HG03045 (cell line): Measurements from ENCODE around the gene KCNIP4.

Experiments used
- ATAC-seq: cut with Tn5 transposase; IDR thresholded peaks from one replicate; pipeline ENCODE4 v1.9.1; 2021; ENCODE audit warnings: mild to moderate bottlenecking, moderate library complexity; ENCODE audit not compliant: unreplicated experiment

KCNIP4 gene

DNA sequence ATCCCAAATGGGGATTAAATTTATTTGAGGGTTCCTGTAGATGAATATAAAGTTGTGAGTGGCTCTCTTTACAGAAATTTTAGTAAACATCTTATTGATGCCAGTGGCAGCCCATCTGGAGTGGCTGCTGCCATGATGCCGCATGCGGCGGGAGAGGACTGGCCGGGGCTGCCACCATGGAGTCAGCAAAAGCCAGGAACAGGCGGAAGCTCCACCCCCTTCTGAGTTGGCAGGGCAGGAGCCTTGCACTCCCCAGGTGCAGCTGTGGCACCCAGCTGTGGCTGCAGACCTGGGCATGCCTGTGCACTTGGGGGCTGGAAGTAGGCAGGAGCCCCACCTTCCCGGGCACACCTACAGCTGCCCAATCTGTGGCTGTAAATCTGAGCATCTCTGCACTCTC, 92.3 kb downstream of the KCNIP4 start:
- ATAC-seq, result no peak

DNA sequence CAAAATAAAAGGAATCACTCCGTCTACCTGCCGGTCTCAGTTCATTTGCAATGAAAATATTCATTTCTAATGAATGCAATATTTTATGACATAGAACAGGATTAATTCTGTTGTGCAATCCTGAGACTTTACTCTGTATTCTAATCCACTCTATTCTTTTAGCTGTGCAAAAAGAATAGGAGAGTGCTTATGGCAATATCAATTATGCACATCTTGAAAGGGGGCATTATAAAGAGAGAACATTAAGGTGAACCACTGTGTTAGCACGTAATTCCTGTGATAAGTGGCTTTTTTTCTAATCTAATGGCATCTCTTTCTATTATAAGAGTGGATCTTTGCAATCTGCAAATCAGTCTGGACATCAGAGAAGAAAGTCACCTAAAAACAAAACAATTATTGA, 99.5 kb downstream of the KCNIP4 start:
- ATAC-seq, result no peak

DNA sequence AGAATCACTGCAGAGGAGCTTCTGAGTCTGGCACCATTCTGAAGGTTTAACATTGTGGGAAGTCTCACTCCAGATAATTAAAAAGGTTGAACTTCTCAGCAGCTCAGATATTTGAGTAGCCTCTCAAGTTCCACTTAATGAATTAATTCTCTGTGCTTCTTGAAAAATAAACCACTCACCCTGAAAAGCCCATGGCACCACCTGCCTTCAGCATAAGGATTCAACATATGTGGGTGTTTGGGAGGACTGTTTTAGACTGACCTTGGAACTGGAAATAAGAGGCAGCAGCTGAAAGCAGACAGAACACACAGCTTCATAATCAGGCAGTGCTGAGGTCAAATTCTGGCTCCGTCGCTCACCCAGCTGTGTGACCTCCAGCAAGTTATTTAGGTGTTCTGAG, 100.6 kb downstream of the KCNIP4 start:
- no peak for ATAC-seq

DNA sequence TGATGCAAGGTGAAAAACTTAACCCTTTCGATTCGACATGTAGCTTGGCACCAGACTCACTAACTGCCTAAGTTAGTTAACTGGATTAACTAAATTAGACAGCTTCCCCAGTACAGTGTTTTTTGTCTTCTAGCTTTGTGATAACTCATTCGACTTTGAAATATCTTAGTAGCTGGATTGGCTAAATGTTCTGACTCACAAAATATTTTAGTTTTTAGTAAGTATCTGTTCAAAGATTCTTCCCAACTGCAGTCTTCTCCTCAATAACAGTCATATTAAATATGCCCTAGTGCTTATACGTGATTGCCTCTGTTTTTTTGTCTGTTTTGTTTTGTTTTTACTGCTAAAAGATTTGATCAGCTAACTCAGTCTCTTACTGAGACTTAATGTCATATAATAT, 102.9 kb downstream of the KCNIP4 start:
- ATAC-seq, result no peak

DNA sequence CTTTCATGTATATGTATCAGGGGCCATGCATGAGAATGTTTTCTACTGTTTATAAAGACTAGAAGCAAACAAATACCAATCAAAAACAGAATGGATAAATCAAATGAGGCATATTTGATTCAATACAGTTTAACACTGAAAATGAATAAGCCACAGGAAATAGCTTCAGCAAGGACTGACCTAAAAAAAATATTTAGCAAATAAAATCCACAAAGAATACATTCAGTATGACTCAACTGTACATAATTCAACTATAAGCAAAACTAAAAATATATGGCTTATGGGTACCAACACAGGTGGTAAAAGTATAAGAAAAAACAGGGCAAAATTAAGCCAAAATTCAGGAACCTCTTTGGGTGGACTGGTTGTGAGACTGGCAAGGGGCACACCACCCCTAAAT, 112.9 kb downstream of the KCNIP4 start:
- no peak for ATAC-seq

DNA sequence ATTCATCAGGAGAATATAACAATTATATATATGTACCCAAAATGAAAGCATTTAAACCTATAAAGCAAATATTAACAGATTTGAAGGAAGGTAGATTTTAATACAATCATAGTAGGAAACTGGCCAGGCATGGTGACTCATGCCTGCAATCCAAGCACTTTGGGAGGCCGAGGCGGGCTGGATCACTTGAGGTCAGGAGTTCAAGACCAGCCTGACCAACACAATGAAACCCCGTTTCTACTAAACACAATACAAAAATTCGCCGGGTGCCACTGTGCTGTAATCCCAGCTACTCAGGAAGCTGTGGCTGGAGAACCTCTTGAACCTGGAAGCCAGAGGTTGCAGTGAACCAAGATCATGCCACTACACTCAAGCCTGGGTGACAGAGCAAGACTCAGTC, 118.3 kb downstream of the KCNIP4 start:
- no peak for ATAC-seq

DNA sequence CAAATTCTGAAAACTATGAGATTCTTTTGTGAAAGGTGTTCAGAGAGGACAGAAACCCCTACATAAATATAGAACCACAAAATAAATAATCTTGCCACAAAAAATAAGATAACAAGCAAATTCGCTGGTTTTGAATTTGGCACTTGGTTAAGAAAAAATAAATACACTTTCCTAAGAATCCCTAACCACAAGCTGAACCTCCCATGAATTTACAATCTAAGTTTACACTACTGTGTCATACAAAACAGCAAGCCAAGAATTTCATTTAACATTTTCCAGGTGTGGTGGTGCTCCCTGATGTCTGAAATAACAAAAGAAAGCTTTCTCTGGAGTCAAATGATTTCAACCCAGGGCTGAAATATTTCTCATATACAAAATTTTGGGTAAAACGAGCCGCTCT, 121.0 kb downstream of the KCNIP4 start:
- no peak for ATAC-seq

DNA sequence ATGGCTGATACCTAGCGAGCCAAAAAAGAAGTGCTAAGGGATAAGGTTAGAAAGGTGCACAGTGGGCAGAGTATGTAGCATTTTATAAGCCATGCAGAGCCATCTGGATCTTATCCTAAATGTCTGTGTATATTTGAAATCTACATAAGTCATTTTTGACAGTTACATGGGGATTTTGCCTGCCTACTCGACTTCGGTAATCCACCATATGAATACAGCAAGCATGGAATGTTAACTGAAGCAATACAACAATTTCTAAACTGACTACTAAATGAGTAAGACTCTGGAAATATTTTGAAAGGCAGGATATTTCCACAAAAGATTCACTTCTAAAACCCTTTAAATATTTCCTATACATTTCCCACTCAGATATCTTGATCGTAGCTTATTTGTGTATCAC, 122.5 kb downstream of the KCNIP4 start:
- no peak for ATAC-seq

DNA sequence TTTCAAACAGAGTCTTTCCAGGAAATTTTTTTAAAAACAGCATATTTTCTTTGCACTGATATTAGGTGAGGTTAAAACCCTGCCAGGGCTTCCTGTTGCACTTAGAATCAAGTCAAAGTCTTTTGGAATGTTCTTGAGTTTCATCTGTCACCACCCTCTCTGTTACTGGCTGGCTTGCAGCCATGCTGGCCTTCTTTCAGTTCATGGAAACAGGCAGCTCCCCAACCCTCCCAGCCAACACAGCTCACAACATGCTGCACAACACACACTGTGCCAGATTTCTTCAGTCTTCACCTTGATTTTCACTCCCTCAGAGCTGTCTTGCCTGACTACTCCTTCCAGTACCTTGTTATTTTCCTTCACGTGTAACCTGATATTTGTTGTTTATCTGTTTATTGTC, 129.5 kb downstream of the KCNIP4 start:
- ATAC-seq, result no peak

DNA sequence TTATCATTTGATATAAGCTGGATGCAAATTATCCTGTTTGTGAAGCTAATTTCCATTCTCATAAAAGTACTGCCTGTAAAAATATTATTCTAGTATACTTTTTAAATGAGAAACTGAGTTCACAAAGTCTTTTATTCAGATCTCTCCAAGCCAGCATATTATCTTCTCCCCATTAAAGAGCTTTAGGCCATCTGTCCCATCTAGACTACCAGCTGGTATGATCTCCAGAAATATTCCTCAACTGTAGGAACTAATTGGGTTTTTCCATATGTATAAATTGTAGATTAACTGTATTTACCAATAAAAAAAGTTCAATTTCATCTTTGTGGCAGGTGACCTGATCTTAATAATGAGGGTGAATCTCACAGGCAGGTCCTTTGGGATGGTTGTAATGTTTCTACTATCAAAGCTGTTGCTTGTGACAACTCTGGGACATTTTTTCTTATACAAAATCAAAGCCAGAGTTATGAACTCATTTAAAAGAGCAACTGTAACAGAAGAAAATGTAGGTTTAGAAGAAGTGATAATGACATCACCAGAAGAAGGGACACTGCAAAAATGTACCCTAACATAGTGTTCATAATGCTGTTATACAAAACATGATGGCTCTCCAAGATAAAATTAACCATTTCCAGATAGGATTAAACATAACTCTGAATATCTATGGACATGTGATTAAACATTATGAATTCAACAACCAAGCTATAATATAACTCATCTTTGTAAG, 132.8 kb downstream of the KCNIP4 start:
- ATAC-seq, result no peak

DNA sequence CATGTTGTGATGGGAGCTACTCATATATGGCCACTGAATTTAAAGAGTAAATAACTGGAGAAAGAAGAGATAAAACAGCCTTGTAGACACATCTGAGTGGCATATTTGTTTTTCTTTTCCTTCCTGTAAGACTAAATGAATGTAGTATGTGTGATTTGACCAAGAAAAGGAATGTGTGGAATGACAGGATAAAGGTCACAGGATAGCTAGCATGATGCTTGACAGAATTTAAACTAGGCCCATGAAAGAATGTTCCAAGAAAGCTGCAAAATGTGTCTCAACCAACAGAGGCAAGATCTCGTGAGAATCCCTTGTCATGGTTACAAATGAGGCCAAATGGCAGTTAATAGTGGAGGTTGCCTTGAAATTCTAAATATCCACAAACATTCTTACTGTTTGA, 137.0 kb downstream of the KCNIP4 start:
- no peak for ATAC-seq

DNA sequence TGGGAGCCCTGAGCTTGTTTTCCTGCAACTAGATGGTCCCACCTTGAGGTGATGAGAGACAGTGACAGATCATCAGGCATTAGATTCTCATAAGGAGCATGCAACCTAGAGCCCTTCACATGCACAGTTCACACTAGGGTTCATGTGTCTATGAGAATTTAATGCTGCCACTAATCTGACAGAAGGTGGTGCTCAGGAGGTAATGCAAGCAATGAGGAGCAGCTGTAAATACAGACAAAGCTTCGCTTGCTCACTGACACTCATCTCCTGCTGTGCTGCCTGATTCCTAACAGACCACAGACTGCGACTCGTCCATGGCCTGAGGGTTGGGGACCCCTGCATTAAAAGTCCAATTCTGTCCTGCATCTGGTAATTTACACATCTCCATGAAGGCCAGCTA, 141.6 kb downstream of the KCNIP4 start:
- no peak for ATAC-seq

DNA sequence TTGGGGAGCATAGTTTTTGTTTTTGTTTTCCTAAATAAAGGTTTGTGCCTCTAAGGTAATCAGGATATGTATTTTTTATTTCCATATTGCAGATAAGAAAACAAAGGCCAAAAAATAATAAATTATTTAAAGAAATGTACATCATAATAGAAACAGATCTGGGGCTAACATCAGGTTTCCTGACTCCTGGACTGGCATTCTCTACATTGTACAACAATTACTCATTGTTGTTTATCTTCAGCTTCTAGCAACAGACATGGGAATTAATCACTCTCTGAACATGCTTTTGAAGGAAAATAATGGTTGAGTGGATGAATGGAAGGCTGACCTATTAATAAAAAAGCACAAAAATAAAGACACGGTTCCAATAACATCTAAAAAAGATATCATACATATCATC, 146.2 kb downstream of the KCNIP4 start:
- no peak for ATAC-seq

DNA sequence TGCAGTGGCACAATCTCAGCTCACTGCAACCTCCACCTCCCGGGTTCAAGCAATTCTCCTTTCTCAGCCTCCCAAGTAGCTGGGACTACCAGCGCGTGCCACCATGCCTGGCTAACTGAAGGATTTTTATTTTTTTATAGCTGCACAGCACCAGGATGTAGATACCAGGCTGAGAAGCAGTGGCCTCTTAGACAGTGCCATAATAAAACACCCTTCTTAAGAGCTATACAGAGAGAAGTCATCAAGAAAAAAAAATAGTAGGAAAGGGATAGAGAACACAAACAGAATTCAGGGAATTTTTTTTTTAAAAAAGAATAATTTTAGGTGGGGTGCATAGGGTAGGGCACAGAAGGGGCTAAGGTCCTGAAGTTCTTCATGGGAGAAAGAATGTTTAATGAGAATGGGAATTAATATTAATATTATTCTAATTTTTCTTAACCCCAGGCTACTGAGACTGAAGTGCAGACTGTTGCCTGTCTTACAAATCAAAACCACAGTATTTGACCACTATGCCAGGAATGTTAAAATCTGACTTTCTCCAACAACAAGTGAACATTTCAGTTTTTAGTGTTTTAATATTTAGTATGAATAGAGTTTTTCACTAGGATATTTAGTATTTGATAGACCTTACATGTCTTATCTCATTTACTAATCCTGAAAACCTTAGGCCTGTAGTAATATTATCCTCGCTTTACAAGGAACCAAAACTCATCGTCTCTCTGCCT, 146.7 kb downstream of the KCNIP4 start:
- ATAC-seq, result no peak

DNA sequence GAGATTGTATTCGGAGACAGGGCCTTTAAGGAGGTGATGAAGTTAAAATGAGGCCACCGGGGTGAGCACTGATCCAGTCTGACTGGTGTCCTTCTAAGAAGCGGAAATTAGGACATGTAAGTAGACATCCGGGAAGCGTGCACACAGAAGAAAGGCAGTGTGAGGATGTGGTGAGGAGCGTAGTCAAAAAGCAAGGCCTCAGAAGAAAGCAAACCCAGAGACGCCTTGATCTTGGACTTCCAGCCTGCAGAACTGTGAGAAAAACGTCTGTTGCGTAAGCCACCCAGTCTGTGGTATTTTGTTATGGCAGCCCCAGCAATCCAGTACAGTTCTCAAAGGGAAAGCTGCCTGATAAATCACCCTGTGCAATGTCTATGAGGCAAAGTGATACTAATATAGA, 153.5 kb downstream of the KCNIP4 start:
- ATAC-seq, result no peak

DNA sequence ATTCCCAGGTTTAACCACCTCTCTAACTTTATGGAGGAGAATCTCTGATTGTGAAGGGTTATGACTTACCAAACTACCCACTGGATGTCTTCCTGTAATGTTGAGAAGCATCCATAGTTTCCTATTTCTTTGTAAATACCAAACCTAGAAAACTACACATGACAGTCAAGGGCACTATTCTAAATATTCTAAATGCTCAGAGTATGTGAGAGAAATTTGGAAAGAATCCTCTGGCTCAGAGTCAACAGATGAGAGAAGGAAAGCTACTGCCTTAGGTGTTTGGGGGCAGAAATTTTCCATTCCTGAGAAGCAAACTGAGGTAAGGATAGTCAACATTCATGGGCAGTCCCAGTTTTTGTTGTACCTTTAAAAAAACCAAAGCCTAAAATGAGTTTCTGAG, 155.8 kb downstream of the KCNIP4 start:
- ATAC-seq, result no peak

DNA sequence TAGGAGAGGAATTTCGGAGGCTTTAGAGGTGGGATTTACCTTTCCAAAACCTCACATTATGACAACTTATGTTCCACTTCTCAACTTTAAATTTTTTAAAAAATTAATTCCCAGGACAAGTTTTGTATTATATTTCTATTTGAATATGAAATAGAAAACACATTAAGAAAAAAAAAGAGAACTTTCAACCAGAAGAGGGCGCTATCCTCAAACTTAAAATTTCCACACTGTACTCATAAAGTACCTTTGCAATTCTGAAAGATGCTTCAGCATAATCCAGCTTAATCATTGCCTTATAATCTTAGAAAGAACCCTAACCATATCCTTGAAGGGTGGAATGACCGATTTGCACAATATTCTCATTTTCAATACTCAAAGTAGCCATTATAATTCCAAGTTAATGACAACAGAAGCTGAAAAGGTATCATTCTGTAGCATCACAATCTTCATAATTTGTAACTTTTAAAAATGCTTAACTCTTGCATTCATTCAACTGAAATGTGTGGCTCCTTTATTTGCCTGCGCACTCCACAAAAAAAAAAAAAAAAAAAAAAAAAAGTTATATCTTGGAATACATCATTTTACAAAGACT, 158.0 kb downstream of the KCNIP4 start:
- ATAC-seq, result no peak

DNA sequence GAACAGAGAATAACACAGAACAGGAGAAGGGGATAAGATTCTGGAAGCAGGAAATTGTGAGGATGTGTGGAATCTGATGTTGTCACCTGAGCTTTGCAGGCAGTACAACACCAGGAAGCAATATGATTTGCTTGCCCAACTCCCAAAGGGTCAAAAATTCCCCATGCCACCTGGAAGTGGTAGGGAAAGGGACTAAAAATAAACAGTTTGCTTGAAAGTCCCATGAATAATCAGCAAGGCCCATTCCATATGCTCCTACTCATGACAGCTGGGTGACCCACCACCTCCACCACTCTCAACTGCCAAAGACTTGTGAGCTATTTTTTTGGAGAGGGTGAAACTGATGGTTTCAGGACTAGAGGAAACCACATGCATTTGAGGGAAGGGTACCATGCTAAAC, 168.4 kb downstream of the KCNIP4 start:
- no peak for ATAC-seq

DNA sequence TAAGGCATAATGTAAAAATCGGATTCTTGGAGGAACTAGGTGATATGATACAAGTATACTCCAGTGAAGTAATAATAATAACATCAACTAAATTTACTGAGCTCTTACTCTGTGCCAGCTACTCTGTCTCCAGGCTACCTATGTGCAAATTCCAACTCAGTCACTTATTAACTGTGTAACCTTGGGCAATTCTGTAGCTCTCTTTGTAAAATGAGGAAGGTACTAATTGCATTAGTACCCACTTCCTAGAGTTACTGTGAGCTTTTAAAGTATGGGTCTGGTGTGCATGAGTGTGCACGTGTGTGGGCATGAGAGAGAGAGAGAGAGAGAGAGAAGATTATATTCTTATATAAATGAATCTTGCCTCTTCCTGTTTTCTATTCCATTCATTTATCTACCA, 169.9 kb downstream of the KCNIP4 start:
- no peak for ATAC-seq

DNA sequence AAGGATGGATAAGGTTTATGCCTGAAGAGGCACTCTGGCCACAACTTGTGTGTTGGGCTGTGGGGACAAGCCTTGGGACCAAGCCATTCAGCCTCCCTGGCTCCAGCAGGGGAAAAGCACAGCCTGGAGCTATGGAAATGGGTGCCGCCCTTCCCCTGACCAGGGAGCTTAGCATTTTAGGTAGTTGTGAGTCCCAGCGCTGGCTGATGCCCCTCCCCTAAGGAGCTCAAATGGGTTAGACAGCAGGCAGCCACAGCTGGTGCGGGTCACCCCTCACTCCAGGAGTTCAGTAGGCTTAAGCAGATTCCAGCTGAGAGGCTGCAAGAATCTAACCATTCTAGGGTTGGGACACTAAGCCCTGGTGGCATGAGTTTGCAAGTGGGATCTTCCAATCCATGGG, 172.9 kb downstream of the KCNIP4 start:
- no peak for ATAC-seq

DNA sequence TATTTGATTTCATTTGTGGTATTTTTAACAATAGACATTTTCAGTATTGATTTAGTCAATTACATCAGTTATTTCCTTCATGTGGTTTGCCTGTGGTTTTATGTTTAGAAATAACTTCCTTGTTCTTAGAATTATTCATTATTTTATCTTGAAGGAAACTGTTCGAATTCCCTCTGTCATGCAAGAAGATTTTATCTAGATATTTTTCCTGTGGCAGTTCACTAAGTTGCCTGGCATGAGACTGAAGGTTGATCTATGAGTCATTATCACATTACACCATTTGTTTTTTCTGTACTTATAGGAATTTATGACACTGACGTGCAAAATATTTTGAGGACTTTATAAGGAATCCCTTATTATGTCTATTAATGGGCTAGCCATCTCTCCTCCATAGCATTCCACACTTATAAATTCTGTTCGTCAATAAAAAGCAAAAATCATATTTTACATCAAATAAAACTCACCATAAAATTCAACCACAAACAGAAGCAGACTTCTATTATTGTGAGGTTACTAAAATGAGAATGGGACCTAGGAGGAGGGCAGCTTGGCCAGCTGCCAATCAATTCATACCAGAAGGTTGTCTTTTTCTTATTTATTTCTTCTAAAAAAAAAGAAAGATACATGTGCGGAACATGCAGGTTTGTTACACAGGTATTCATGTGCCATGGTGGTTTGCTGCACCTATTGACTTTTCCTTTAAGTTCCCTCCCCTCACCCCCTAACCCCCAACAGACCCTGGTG, 179.0 kb downstream of the KCNIP4 start:
- no peak for ATAC-seq
